Keratinocyte (primary cell): ENCODE data around the gene RAB8B. TPM values are rescaled to one million over a fixed set of nuclear protein-coding genes. Genes with fewer than 3 reads are reported as not detected.

ENCODE experiments used
- DNase-seq: peaks from one replicate; pipeline ENCODE4 v3.0.0-alpha.2; 2011; ENCODE audit warnings: low read depth, missing footprints, low spot score
- FAIRE-seq: peaks from 2 replicates; lab custom pipeline; 2011; peaks lifted over from hg19 to GRCh38; lab: Jason Lieb, UNC
- H2AFZ ChIP-seq: 2 replicates; pipeline ENCODE4 v1.6.0; 2012; ENCODE audit warnings: low read length, control low read depth, inconsistent platforms; ENCODE audit not compliant: control insufficient read depth
- H3K27ac ChIP-seq: 2 replicates; pipeline ENCODE4 v1.5.1; 2011; ENCODE audit warnings: low read length; ENCODE audit not compliant: control insufficient read depth, insufficient read depth
- H3K27me3 ChIP-seq: 3 replicates; pipeline ENCODE4 v1.6.0; 2011; ENCODE audit warnings: low read length; ENCODE audit not compliant: control insufficient read depth, insufficient read depth; ENCODE audit errors: extremely low read depth
- H3K36me3 ChIP-seq, 2 experiments: 2 replicates in 1 of 2; 3 replicates in 1 of 2; pipeline ENCODE4 v1.5.1; 2011; ENCODE audit warnings: low read length in 2 of 2, mild to moderate bottlenecking in 1 of 2; ENCODE audit not compliant: control insufficient read depth in 2 of 2, insufficient read depth in 2 of 2; ENCODE audit errors: extremely low read depth in 1 of 2
- H3K4me1 ChIP-seq: 3 replicates; pipeline ENCODE4 v1.5.1; 2011; ENCODE audit warnings: low read length; ENCODE audit not compliant: control insufficient read depth, insufficient read depth; ENCODE audit errors: extremely low read depth
- H3K4me2 ChIP-seq: 3 replicates; pipeline ENCODE4 v1.6.0; 2011; ENCODE audit warnings: low read depth, low read length; ENCODE audit not compliant: control insufficient read depth, insufficient read depth; ENCODE audit errors: extremely low read depth
- H3K4me3 ChIP-seq, 3 experiments: fragments of 200-600 bp in 1 of 3; sonication (generic) in 1 of 3; 2 replicates in 2 of 3; 3 replicates in 1 of 3; pipeline ENCODE4 v1.5.1; 2011 to 2016; ENCODE audit warnings: low read length in 3 of 3, mild to moderate bottlenecking in 3 of 3, control low read depth in 2 of 3, inconsistent platforms in 1 of 3, low read depth in 1 of 3, mixed read lengths in 1 of 3, mixed run types in 1 of 3, moderate library complexity in 1 of 3; ENCODE audit not compliant: control insufficient read depth in 2 of 3, insufficient read depth in 2 of 3; ENCODE audit errors: extremely low read depth in 1 of 3
- H3K79me2 ChIP-seq: 2 replicates; pipeline ENCODE4 v1.6.0; 2012; ENCODE audit warnings: low read length; ENCODE audit not compliant: control insufficient read depth, insufficient read depth
- H3K9ac ChIP-seq: 3 replicates; pipeline ENCODE4 v1.6.0; 2011; ENCODE audit warnings: low read length; ENCODE audit not compliant: control insufficient read depth, insufficient read depth; ENCODE audit errors: extremely low read depth
- H3K9me1 ChIP-seq: 3 replicates; pipeline ENCODE4 v1.6.0; 2011; ENCODE audit warnings: low read length; ENCODE audit not compliant: control insufficient read depth, insufficient read depth; ENCODE audit errors: extremely low read depth
- H3K9me3 ChIP-seq: 2 replicates; pipeline ENCODE4 v1.5.1; 2012; ENCODE audit warnings: low read depth, low read length; ENCODE audit not compliant: control insufficient read depth
- H4K20me1 ChIP-seq: 3 replicates; pipeline ENCODE4 v1.6.0; 2011; ENCODE audit warnings: low read length; ENCODE audit not compliant: control insufficient read depth, insufficient read depth; ENCODE audit errors: extremely low read depth
- CTCF ChIP-seq, 3 experiments: IDR thresholded peaks in 1 of 3; conservative IDR thresholded peaks in 1 of 3; optimal IDR thresholded peaks in 1 of 3; 2 replicates in 2 of 3; 3 replicates in 1 of 3; pipeline versions ENCODE3 to v1.5.1; 2011; ENCODE audit warnings: low read length in 3 of 3, mild to moderate bottlenecking in 3 of 3, moderate library complexity in 2 of 3, control low read depth in 1 of 3, inconsistent platforms in 1 of 3; ENCODE audit not compliant: insufficient read depth in 2 of 3; ENCODE audit errors: extremely low read depth in 1 of 3
- EZH2 ChIP-seq: IDR thresholded peaks from one replicate; pipeline ENCODE4 v1.6.1; 2012; ENCODE audit warnings: inconsistent platforms, mild to moderate bottlenecking, low read length, moderate library complexity
- dilution Hi-C: fragments of 300-500 bp; cut with MboI; formaldehyde crosslinking; loops from one replicate; pipeline ENCODE4 v1.7.0; 2020; ENCODE audit warnings: low sequenced_read_pairs; ENCODE audit not compliant: extremely low pct_ligation_motif_present
- polyA plus RNA-seq, 5 experiments: library from polyadenylated mRNA; depleted of rRNA in 3 of 5; stranded (reverse) in 3 of 5; stranded (forward) in 1 of 5; unstranded in 1 of 5; fragments of >200 nt; gene quantifications; 1 replicate in 1 of 5; 2 replicates in 3 of 5; 3 replicates in 1 of 5; pipeline versions ENCODE4 v1.2.1 to v1.2.3, GENCODE V29; 2011 to 2012; ENCODE audit warnings: missing spikeins in 2 of 5, low read depth in 1 of 5, low replicate concordance in 1 of 5

Gene RAB8B
- polyA plus RNA-seq, 1 donor (not counting 4 experiments of a cell fraction or from before 2014, with no cell fraction given): 31.2 TPM

GRCh38 chr15:63156086-63156710 lies 33.2 kb upstream of the RAB8B start:
- no peak for TF ChIP-seq EZH2
- no peak for TF ChIP-seq CTCF (optimal IDR thresholded peaks at IDR 0.05 in 1 of 3, IDR thresholded peaks at IDR 0.05 in 1 of 3, conservative IDR thresholded peaks at IDR 0.05 in 1 of 3; ENCODE audit: extremely low read depth in 1 of 3, insufficient read depth in 2 of 3, low read length in 3 of 3)
- H4K20me1 ChIP-seq: no peaks in the 10 kb centered on the region
- H3K4me2 ChIP-seq: peak overlapping the region; percentile 92
- peak overlapping the region; percentile 74 to 80 (median 79) for H3K4me3 ChIP-seq
- no peaks in the 10 kb centered on the region for H3K27me3 ChIP-seq
- FAIRE-seq: peak; percentile 58
- no peaks in the 10 kb centered on the region for H3K9me1 ChIP-seq
- H2AFZ ChIP-seq: peak overlapping the region; percentile 91
- peaks cover 9% of the 10 kb centered on the region for H3K4me1 ChIP-seq
- no peaks in the 10 kb centered on the region for H3K9me3 ChIP-seq
- H3K27ac ChIP-seq: peak overlapping the region; percentile 83
- DNase-seq: no peak
- dilution Hi-C loops: no loop called here
- H3K36me3 ChIP-seq: peaks cover 0 to 1% of the 10 kb centered on the region in 2 experiments
- peak overlapping the region; percentile 91 for H3K9ac ChIP-seq
- H3K79me2 ChIP-seq: peaks cover 12% of the 10 kb centered on the region

GRCh38 chr15:63156755-63157117 lies 32.7 kb upstream of the RAB8B start:
- H2AFZ ChIP-seq: peak overlapping the region; percentile 91
- peaks cover 9% of the 10 kb centered on the region for H3K4me1 ChIP-seq
- H3K4me3 ChIP-seq: peak overlapping the region; percentile 74 to 80 (median 79)
- DNase-seq (no peak), FAIRE-seq (no peak)
- no peaks in the 10 kb centered on the region for H4K20me1 ChIP-seq
- peaks cover 0 to 1% of the 10 kb centered on the region in 2 experiments for H3K36me3 ChIP-seq
- H3K9ac ChIP-seq: peak overlapping the region; percentile 91
- H3K9me3 ChIP-seq: no peaks in the 10 kb centered on the region
- TF ChIP-seq CTCF (optimal IDR thresholded peaks at IDR 0.05 in 1 of 3, IDR thresholded peaks at IDR 0.05 in 1 of 3, conservative IDR thresholded peaks at IDR 0.05 in 1 of 3; ENCODE audit: extremely low read depth in 1 of 3, insufficient read depth in 2 of 3, low read length in 3 of 3) (no peak), EZH2 (no peak)
- dilution Hi-C loops: no loop called here
- H3K4me2 ChIP-seq: peak overlapping the region; percentile 92
- peaks cover 12% of the 10 kb centered on the region for H3K79me2 ChIP-seq
- H3K9me1 ChIP-seq: no peaks in the 10 kb centered on the region
- no peaks in the 10 kb centered on the region for H3K27me3 ChIP-seq
- H3K27ac ChIP-seq: peak overlapping the region; percentile 83
